BJ (cell line): ENCODE measurements around the gene RANBP10. TPM values are rescaled to one million over a fixed set of nuclear protein-coding genes. Genes with fewer than 3 reads are reported as not detected.

Experiments used
- CTCF ChIA-PET: fragments of 350-600 bp; formaldehyde crosslinking; extraction: SDS; loops from one replicate; lab custom pipeline; 2021; ENCODE audit warnings: antibody characterized with exemption, inconsistent platforms; lab: Yijun Ruan, JAX
- POLR2A ChIA-PET: fragments of 300-600 bp; sonication (Branson Sonifier 250); formaldehyde crosslinking; extraction: SDS; loops from one replicate; lab custom pipeline; 2021; ENCODE audit warnings: antibody characterized with exemption; lab: Charles Lee
- DNase-seq: peaks from one replicate; pipeline ENCODE4 v3.0.0-alpha.2; 2011; ENCODE audit warnings: low read depth
- H3K27me3 ChIP-seq: 2 replicates; pipeline ENCODE4 v1.6.0; 2011; ENCODE audit warnings: low read length; ENCODE audit not compliant: control insufficient read depth, insufficient read depth
- H3K36me3 ChIP-seq: 2 replicates; pipeline ENCODE4 v1.5.1; 2011; ENCODE audit warnings: low read length; ENCODE audit not compliant: control insufficient read depth, insufficient read depth
- H3K4me3 ChIP-seq: 2 replicates; pipeline ENCODE4 v1.5.1; 2011; ENCODE audit warnings: low read depth, mild to moderate bottlenecking, control low read depth, low read length
- polyA plus RNA-seq: library from polyadenylated mRNA; depleted of rRNA; stranded (reverse); fragments of >200 nt; gene quantifications from 2 replicates; pipeline ENCODE4 v1.2.3, GENCODE V29; 2011
- TF ChIP-seq, protein P1 (sequence below): IDR thresholded peaks from 2 replicates; pipeline ENCODE4 v1.5.1; 2011; ENCODE audit warnings: low read depth, mild to moderate bottlenecking, control low read depth, inconsistent platforms, low read length, moderate library complexity; ENCODE audit not compliant: insufficient read depth

Gene RANBP10
- polyA plus RNA-seq, 1 experiment = 17.6 TPM

DNA sequence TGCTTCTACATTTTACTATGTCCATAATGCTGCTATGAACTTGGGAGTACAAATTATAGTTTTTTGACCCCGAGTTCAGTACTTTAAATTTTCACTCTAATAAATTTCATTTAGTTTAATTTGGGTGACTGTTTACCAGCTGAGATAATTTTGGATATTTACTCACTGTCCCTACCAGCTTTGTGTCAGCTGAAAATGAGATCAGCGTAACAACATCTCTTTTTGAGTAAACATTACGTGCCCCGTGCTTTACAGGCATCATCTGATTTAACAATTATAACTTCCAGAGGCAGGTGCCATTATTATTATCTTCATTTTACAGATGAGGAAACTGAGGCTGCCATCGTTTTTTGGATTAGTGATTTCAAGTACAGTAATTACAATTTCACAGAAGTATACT lies 102.2 kb downstream of the RANBP10 start:
- TF ChIP-seq, protein P1, sequence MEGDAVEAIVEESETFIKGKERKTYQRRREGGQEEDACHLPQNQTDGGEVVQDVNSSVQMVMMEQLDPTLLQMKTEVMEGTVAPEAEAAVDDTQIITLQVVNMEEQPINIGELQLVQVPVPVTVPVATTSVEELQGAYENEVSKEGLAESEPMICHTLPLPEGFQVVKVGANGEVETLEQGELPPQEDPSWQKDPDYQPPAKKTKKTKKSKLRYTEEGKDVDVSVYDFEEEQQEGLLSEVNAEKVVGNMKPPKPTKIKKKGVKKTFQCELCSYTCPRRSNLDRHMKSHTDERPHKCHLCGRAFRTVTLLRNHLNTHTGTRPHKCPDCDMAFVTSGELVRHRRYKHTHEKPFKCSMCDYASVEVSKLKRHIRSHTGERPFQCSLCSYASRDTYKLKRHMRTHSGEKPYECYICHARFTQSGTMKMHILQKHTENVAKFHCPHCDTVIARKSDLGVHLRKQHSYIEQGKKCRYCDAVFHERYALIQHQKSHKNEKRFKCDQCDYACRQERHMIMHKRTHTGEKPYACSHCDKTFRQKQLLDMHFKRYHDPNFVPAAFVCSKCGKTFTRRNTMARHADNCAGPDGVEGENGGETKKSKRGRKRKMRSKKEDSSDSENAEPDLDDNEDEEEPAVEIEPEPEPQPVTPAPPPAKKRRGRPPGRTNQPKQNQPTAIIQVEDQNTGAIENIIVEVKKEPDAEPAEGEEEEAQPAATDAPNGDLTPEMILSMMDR = no peak
- CTCF ChIA-PET = interaction anchor here (0.6 to 1.3 kb wide), 2 partner anchors 112 to 183 kb away, joined by 3 to 5 read pairs; no protein-coding TSS in a partner anchor
- Histone ChIP-seq H3K27me3 (no peaks in the 10 kb centered on the region), H3K36me3 (peaks cover 1% of the 10 kb centered on the region; the same call in 1 of the 2 replicates), H3K4me3 (no peak overlapping the region)
- DNase-seq = no peak
- POLR2A ChIA-PET = interaction anchor here (0.6 kb wide), 1 partner anchor 11 kb away, joined by 5 read pairs; no protein-coding TSS in a partner anchor

DNA sequence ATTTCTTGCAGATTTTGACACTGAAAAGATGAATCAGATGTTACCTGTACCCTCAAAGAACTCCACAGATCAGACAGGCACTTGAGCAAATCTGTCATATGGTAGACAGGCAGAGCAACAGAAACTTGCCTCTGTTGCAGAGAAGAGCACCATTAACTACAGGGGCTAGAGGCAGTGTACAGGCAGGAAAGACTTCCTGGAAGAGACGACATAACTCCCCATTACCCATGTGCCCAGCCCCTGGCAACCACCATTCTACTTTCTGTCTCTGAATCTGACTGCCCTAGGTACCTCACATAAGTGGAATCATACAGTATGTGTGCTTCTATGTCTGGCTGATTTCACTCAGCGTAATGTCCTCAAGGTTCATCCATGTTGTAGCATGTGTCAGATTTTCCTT lies 102.7 kb downstream of the RANBP10 start:
- no peaks in the 10 kb centered on the region for H3K27me3 ChIP-seq
- H3K4me3 ChIP-seq = no peak overlapping the region
- peaks cover 1% of the 10 kb centered on the region; the same call in 1 of the 2 replicates for H3K36me3 ChIP-seq
- TF ChIP-seq, protein P1 = no peak
- CTCF ChIA-PET = no interaction called here
- DNase-seq = no peak
- POLR2A ChIA-PET = interaction anchor here (0.6 kb wide), 1 partner anchor 11 kb away, joined by 5 read pairs; no protein-coding TSS in a partner anchor

DNA sequence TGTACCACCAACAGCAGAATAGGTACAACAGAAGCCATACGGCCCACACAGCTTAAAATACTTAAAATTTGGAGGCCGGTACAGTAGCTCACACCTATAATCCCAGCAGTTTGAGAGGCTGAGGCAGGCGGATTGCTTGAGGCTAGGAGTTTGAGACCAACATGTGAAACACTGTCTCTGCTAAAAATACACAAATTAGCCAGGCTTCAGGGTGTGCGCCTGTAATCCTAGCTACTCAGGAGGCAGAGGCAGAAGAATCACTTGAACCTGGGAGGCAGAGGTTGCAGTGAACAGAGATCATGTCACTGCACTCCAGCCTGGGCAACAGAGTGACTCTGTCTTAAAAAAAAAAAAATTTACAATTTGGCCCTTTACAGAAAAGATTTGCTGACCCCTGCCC lies 104.2 kb downstream of the RANBP10 start:
- Histone ChIP-seq H3K4me3 (no peak overlapping the region), H3K27me3 (no peaks in the 10 kb centered on the region), H3K36me3 (peaks cover 1% of the 10 kb centered on the region; the same call in 1 of the 2 replicates)
- DNase-seq = no peak
- ChIA-PET CTCF (interaction anchor here (1.1 to 1.4 kb wide), 2 partner anchors 10 to 29 kb away, joined by 3 to 4 read pairs; no protein-coding TSS in a partner anchor), POLR2A (no interaction called here)
- TF ChIP-seq, protein P1 = no peak

DNA sequence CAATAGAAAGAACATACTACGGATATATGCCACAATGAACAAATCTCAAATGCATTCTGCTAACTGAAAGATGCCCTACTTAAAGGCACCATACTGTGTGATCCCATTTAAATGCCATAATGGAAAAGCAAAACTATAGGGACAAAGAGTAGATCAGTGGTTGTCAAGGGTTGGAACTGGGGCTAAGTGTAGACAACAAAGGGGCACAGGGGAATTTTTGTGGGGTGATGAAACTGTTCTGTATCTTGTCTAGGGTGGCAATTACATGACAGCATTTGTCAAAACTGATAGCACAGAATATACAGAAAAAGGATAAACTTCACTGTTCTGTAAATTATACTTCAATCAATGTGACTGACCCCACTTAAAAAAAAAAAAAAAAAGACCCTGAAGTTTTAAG lies 104.9 kb downstream of the RANBP10 start:
- DNase-seq = no peak
- peaks cover 1% of the 10 kb centered on the region; the same call in 1 of the 2 replicates for H3K36me3 ChIP-seq
- TF ChIP-seq, protein P1 = no peak
- POLR2A ChIA-PET = no interaction called here
- no peak overlapping the region for H3K4me3 ChIP-seq
- H3K27me3 ChIP-seq = no peaks in the 10 kb centered on the region
- CTCF ChIA-PET = interaction anchor here (1.1 to 1.4 kb wide), 2 partner anchors 9 to 29 kb away, joined by 3 to 4 read pairs; no protein-coding TSS in a partner anchor

DNA sequence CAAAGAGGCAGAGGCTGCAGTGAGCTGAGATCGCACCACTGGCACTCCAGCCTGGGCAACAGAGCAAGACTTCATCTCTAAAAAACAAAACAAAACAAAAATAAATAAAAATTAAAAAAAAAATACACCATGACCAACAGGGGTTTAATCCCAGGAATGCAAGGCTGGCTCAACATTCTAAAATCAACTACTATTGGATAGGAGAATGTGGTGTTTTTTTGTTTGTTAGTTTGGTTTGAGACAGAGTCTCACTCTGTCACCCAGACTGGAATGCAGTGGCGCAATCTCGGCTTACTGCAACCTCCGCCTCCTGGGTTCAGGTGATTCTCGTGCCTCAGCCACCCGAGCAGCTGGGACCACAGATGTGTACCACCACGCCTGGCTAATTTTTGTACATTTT lies 107.1 kb downstream of the RANBP10 start:
- TF ChIP-seq, protein P1 = no peak
- POLR2A ChIA-PET = no interaction called here
- CTCF ChIA-PET = interaction anchor here (0.6 to 1.0 kb wide), 2 partner anchors 208 to 218 kb away, joined by 3 read pairs; partner anchors contain the start of gene ATP6V0D1
- peaks cover 1% of the 10 kb centered on the region; the same call in 1 of the 2 replicates for H3K36me3 ChIP-seq
- H3K27me3 ChIP-seq = no peaks in the 10 kb centered on the region
- DNase-seq = no peak
- H3K4me3 ChIP-seq = no peak overlapping the region
